T-helper 2 cell treated with Interferon-gamma antibody and Interleukin-4, amounts not matched to agents 100 ng/mL and 5 ng/mL, for 36 hours (primary cell): ENCODE measurements around the gene MRPL50. TPM values are rescaled to one million over a fixed set of nuclear protein-coding genes. Genes with fewer than 3 reads are reported as not detected.
"Not testable (repeated sequence)": the region's sequence is repeated elsewhere in the genome, so short reads cannot be mapped to it uniquely, and the experiment has no call there.

ENCODE experiments used
- intact Hi-C: fragments of 100-400 bp; cut with micrococcal nuclease; formaldehyde crosslinking; loops from one replicate; pipeline ENCODE4 v1.15.1; 2023
- total RNA-seq: library from RNA; stranded (reverse); gene quantifications from 2 replicates; pipeline ENCODE4 v1.2.3, GENCODE V29; 2022

MRPL50 gene
- total RNA-seq, 1 donor from 2014 or later = 11.8 TPM

GRCh38 chr9:101418518-101419430 is 20.4 kb upstream of the MRPL50 start:
- intact Hi-C loops = no loop called here

- intact Hi-C loops = no loop called here
Observed at GRCh38 chr9:101417977-101418376, 19.6 kb upstream of the MRPL50 start.

GRCh38 chr9:101417389-101417788 is 19.0 kb upstream of the MRPL50 start:
- intact Hi-C loops = no loop called here

- intact Hi-C loops = no loop called here
Observed at GRCh38 chr9:101415578-101415977, 17.2 kb upstream of the MRPL50 start.

GRCh38 chr9:101414839-101415238 is 16.4 kb upstream of the MRPL50 start:
- intact Hi-C loops = no loop called here

GRCh38 chr9:101409079-101409477 is 10.7 kb upstream of the MRPL50 start:
- intact Hi-C loops = no loop called here

GRCh38 chr9:101408374-101409078 is 10.1 kb upstream of the MRPL50 start:
- intact Hi-C loops = no loop called here

GRCh38 chr9:101403516-101404285 is 5.3 kb upstream of the MRPL50 start:
- intact Hi-C loops = no loop called here

GRCh38 chr9:101400120-101400519 is 1.7 kb upstream of the MRPL50 start:
- intact Hi-C loops = no loop called here

- intact Hi-C loops = loop anchor here (1.0 to 5.0 kb wide), 4 partner anchors 131 to 1577 kb away; partner anchors contain the start of genes NR4A3 and TEX10
Observed at GRCh38 chr9:101399643-101399970, 1.2 kb upstream of the MRPL50 start.

GRCh38 chr9:101398930-101399642 is 668 bp upstream of the MRPL50 start:
- intact Hi-C loops = loop anchor here (1.0 to 5.0 kb wide), 6 partner anchors 50 to 1577 kb away; partner anchors contain the start of genes NR4A3, RNF20 and TEX10

GRCh38 chr9:101397746-101398067 is 711 bp downstream of the MRPL50 start:
- intact Hi-C loops = loop anchor here (1.0 to 5.0 kb wide), 5 partner anchors 52 to 1575 kb away; partner anchors contain the start of genes NR4A3, RNF20 and TEX10

- intact Hi-C loops = loop anchor here (5.0 kb wide), 2 partner anchors 982 to 1572 kb away; partner anchors contain the start of gene NR4A3
Observed at GRCh38 chr9:101394687-101395086, 3.7 kb downstream of the MRPL50 start.

- intact Hi-C loops = no loop called here
Observed at GRCh38 chr9:101393135-101393534, 5.3 kb downstream of the MRPL50 start.

- intact Hi-C loops = no loop called here
Observed at GRCh38 chr9:101388507-101388993, 9.9 kb downstream of the MRPL50 start.

- intact Hi-C loops = no loop called here
Observed at GRCh38 chr9:101387871-101388506, 10.4 kb downstream of the MRPL50 start.

- intact Hi-C loops = not testable (repeated sequence)
Observed at GRCh38 chr9:101384873-101385536, 13.4 kb downstream of the MRPL50 start, which contains the start of gene BAAT. BAAT (minus strand) TSS chr9:101385006; CDS start chr9:101371404, 13,602 bp downstream.

- intact Hi-C loops = no loop called here
Observed at GRCh38 chr9:101383361-101383760, 15.1 kb downstream of the MRPL50 start.

- intact Hi-C loops = no loop called here
Observed at GRCh38 chr9:101381833-101382342, 16.5 kb downstream of the MRPL50 start.
